ENCODE measurements around the gene DHCR24.
A peak's percentile ranks its signal among the peaks of the same experiment; 100 is the strongest.

The DHCR24 gene

DNA sequence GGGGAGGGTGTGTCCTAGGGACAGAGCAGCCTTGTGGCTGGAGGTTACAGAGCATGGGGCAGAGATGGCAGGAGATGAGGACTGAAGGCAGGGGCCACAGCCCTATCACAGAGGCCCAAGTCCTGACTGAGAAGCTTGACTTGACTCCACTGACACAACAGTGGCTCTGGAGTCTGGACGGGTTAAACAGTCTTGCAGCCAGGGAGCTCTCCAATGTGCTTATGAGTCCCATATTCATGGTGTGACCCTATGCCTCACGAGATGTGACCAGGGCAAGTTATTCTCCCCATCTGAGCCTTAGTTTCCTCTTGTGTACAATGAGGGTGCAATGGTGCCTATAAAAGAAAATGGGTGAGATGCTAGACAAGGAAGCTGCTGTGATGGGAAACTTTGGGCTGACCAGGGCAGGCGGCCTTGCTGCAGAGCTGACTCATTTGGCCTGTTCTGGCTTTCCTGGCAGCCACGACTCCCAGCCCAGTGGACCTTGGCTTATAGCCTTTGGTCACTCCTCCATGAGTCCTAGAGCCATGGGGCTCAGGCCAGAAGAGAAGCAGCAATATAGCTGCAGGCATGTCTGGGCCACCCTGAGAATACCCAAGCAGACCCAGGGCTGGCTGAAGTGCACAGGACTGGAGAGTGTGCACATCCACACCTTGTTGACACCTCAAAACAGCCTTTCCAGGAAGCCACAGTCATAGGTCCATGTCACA, 83.1 kb downstream of the DHCR24 start:
- no peak for DNase-seq (ENCODE audit: low read depth in 1 of 2, low spot score in 1 of 2)

DNA sequence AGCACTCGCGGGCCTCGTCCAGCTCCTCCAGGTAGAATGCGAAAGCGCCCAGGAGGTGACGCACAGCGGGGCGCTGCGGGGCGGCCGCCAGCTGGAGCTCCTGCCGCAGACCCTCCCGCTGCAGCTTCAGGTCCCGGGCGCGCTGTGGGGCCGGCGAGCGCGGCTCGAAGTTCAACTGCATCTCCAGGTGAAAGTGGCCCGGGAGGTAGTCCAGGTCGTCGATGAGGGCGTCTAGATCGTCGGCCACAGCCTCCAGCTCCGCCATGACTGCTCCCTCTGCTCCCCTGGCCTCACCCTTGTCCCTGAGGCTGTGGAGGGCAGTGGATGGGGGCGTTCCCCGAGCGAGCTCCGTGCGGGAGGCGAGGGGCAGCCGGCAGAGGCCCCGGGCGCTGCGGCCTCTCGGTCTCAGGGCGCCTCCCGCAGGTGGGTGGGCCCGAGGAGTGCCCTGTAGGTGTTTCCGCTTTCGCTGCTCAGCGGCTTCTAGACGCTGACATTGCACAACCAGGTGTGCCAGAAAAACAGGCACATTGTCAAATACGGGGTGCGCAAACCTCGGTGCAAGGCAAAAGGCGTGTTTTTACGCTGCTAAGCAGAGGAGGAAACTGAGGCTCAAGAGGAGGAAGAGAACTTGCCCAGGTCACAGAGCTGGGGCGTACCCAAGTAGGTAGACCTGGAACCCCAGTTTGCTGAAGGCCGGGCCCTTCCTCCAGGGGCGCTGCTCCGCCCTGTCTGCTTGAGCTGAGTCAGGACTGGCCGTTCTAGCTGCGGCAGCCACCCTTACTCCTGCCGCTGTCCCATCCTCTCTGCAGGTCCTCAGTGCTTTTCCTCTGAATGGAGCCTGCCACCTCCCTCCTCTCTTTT, 85.9 kb downstream of the DHCR24 start, which contains the start of gene TTC22:
TTC22 (minus strand) TSS at position 425 of the 861 bp plus-strand sequence; CDS start at position 265, 160 bp downstream.
- DNase-seq (ENCODE audit: low read depth in 1 of 2, low spot score in 1 of 2): peak; percentile 39 to 59

DNA sequence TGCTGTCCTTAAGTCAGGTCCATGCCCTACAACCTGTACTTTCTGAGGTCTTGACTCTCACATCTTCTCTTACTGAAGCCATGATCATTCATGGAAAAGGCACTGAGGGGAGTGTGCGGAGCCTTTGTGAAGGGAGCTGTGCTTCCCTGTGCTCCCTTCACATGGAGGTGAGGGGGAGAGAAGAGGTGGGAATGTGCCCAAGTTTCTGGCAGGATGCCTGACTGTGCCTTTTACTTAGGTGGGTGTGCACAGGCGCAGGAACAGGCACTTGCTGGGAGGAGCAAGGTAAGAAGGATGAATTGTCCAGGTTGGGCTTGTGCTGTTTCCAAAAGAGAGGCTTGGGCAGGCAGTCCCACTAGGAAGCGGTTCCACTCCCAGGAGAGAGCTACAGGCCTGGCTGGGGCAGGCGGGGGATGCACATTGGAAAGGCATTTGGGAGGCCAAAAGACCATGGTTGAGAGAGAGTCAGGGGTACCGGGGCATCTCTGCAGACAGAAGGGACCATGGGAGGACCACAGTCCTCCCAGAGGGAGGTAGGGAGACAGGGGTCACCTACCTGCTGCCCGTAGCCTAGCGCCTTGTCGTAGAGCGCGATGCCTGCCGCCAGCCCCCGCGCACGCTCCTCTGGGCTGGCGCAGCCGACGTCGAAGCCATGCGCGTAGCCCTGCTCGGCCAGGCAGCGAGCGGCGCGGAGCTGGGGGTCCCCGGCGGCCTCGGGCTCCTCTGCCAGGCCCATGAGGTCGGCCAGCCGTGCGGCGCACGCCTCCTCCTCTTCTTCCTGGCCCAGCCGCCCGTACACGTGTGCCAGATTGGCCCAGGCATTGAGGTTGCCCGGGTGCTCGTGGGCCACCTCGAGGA, 86.7 kb downstream of the DHCR24 start:
- no peak for DNase-seq (ENCODE audit: low read depth in 1 of 2, low spot score in 1 of 2)

Data from activated CD4-positive, alpha-beta T cell treated with anti-CD3 and anti-CD28 coated beads, Interleukin-2, amount 50 U/mL, for 24 hours (primary cell).